Endodermal cell (in vitro differentiated cells): ENCODE data around the gene NDUFV2. TPM values are rescaled to one million over a fixed set of nuclear protein-coding genes. Genes with fewer than 3 reads are reported as not detected.

Source experiments
- DNase-seq: peaks from one replicate; pipeline ENCODE4 v3.0.0-alpha.2; 2017
- H3K27ac ChIP-seq: 2 replicates; pipeline ENCODE4 v1.5.1; 2013; ENCODE audit warnings: mild to moderate bottlenecking, low read depth, low read length, moderate library complexity
- H3K27me3 ChIP-seq: 2 replicates; pipeline ENCODE4 v1.6.1; 2013; ENCODE audit warnings: mild to moderate bottlenecking, low read length, moderate library complexity; ENCODE audit not compliant: insufficient read depth, control insufficient read depth, poor library complexity, severe bottlenecking
- H3K36me3 ChIP-seq: 2 replicates; pipeline ENCODE4 v1.7.0; 2013; ENCODE audit warnings: mild to moderate bottlenecking, low read length, moderate library complexity; ENCODE audit not compliant: control insufficient read depth, insufficient read depth
- H3K4me1 ChIP-seq: one replicate; pipeline ENCODE4 v1.7.0; 2013; ENCODE audit warnings: low read length; ENCODE audit not compliant: control insufficient read depth, insufficient read depth
- H3K4me3 ChIP-seq: 2 replicates; pipeline ENCODE4 v1.5.1; 2013; ENCODE audit warnings: mild to moderate bottlenecking, low read length, moderate library complexity
- H3K9ac ChIP-seq: 2 replicates; pipeline ENCODE4 v1.6.1; 2013; ENCODE audit warnings: mild to moderate bottlenecking, low read length, moderate library complexity; ENCODE audit not compliant: poor library complexity, severe bottlenecking; ENCODE audit errors: extremely low read depth
- H3K9me3 ChIP-seq: 2 replicates; pipeline ENCODE4 v1.6.1; 2013; ENCODE audit warnings: mild to moderate bottlenecking, low read length, moderate library complexity; ENCODE audit not compliant: control insufficient read depth
- H3K27ac Mint-ChIP-seq: 2 replicates; pipeline ENCODE4 v1.8.0; 2020; ENCODE audit warnings: mixed read lengths
- H3K27me3 Mint-ChIP-seq: 2 replicates; pipeline ENCODE4 v1.8.0; 2021; ENCODE audit warnings: mild to moderate bottlenecking, mixed read lengths; ENCODE audit not compliant: insufficient read depth
- H3K36me3 Mint-ChIP-seq: 2 replicates; pipeline ENCODE4 v1.8.0; 2020; ENCODE audit warnings: low read depth, mixed read lengths
- H3K4me1 Mint-ChIP-seq: 2 replicates; pipeline ENCODE4 v1.8.0; 2020; ENCODE audit warnings: mixed read lengths
- H3K4me3 Mint-ChIP-seq: 2 replicates; pipeline ENCODE4 v1.8.0; 2020; ENCODE audit warnings: mild to moderate bottlenecking, moderate library complexity, mixed read lengths
- H3K9me3 Mint-ChIP-seq: 2 replicates; pipeline ENCODE4 v1.8.0; 2020; ENCODE audit warnings: mild to moderate bottlenecking, mixed read lengths
- WGBS, 2 experiments: methylation state at CpG; one replicate each; pipeline versions ENCODE4 v1.1.5 to v1.1.7; 2013; ENCODE audit warnings: missing lambda C conversion rate in 2 of 2, mixed read lengths in 1 of 2; ENCODE audit not compliant: insufficient coverage in 1 of 2, insufficient read length in 1 of 2; 5-methylcytosine and 5-hydroxymethylcytosine counted together
- total RNA-seq, 2 donors: library from RNA; stranded (reverse); fragmentation: NEBNext Ultra II Directional in 1 of 2; extraction: Animal tissue kit (Norgen Biotek cat#: 25700) in 1 of 2; gene quantifications; 2 replicates in 1 of 2; 3 replicates in 1 of 2; pipeline ENCODE4 v1.2.1, GENCODE V29; 2021
- TF ChIP-seq, protein P1 (sequence below): fragments of 200-600 bp; sonication (generic); conservative IDR thresholded peaks from 2 replicates; pipeline ENCODE4 v1.5.0; 2021; ENCODE audit warnings: antibody characterized with exemption, mild to moderate bottlenecking

The NDUFV2 gene
- total RNA-seq, 2 donors from 2014 or later: 123 to 138 TPM

DNA sequence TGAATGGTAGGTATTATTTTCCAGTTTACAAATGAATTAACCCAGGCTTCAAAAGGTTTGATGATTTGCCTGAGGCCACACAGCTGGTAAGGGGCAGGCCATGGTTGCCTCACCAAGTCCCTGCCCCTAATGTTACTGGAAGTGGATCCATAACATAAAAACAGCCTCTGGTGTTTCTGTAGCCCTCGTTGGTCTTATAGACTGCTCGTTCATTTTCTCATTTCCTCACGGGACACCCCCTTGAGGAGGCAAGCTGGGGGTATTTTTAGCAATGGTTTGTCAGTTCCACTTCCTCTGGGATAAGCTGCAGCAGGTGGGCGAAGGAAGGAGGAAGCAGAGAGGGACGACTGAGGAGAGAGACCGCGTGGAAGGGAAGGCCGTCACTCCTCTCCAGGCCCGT, 32.9 kb upstream of the NDUFV2 start:
- Histone ChIP-seq H3K9me3 (no peaks in the 10 kb centered on the region), H3K36me3 (no peaks in the 10 kb centered on the region), H3K4me3 (no peak overlapping the region), H3K27me3 (no peaks in the 10 kb centered on the region), H3K27ac (no peak overlapping the region), H3K9ac (no peak overlapping the region), H3K4me1 (no peaks in the 10 kb centered on the region)
- peaks cover 2% of the 10 kb centered on the region for H3K27me3 Mint-ChIP-seq
- TF ChIP-seq, protein P1, sequence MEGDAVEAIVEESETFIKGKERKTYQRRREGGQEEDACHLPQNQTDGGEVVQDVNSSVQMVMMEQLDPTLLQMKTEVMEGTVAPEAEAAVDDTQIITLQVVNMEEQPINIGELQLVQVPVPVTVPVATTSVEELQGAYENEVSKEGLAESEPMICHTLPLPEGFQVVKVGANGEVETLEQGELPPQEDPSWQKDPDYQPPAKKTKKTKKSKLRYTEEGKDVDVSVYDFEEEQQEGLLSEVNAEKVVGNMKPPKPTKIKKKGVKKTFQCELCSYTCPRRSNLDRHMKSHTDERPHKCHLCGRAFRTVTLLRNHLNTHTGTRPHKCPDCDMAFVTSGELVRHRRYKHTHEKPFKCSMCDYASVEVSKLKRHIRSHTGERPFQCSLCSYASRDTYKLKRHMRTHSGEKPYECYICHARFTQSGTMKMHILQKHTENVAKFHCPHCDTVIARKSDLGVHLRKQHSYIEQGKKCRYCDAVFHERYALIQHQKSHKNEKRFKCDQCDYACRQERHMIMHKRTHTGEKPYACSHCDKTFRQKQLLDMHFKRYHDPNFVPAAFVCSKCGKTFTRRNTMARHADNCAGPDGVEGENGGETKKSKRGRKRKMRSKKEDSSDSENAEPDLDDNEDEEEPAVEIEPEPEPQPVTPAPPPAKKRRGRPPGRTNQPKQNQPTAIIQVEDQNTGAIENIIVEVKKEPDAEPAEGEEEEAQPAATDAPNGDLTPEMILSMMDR: no peak
- no peaks in the 10 kb centered on the region for H3K36me3 Mint-ChIP-seq
- WGBS, 2 experiments: 82 to 94% methylated on average over 6 to 9 of the region's 9 CpGs
- H3K9me3 Mint-ChIP-seq: no peaks in the 10 kb centered on the region
- no peaks in the 10 kb centered on the region for H3K4me1 Mint-ChIP-seq
- DNase-seq: no peak
- H3K4me3 Mint-ChIP-seq: no peak overlapping the region
- no peak overlapping the region for H3K27ac Mint-ChIP-seq

DNA sequence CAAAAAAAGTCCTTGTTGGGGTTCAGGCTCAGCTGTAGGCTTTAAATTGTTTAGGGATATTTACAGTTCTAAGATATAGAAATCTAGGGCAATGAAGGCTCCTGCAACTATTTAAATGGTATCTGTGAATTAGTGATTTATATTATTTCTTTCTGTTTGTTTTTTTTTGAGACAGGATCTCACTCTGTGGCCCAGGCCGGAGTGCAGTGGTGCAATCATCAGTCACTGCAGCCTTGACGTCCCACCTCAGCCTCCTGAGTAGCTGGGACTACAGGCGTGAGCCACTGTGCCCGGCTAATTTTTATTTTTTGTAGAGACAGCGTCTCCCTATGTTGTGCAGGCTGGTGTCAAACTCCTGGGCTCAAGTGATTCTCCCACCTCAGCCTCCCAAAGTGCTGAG, 32.3 kb upstream of the NDUFV2 start:
- H3K9me3 ChIP-seq: no peaks in the 10 kb centered on the region
- no peak overlapping the region for H3K4me3 ChIP-seq
- no peaks in the 10 kb centered on the region for H3K9me3 Mint-ChIP-seq

DNA sequence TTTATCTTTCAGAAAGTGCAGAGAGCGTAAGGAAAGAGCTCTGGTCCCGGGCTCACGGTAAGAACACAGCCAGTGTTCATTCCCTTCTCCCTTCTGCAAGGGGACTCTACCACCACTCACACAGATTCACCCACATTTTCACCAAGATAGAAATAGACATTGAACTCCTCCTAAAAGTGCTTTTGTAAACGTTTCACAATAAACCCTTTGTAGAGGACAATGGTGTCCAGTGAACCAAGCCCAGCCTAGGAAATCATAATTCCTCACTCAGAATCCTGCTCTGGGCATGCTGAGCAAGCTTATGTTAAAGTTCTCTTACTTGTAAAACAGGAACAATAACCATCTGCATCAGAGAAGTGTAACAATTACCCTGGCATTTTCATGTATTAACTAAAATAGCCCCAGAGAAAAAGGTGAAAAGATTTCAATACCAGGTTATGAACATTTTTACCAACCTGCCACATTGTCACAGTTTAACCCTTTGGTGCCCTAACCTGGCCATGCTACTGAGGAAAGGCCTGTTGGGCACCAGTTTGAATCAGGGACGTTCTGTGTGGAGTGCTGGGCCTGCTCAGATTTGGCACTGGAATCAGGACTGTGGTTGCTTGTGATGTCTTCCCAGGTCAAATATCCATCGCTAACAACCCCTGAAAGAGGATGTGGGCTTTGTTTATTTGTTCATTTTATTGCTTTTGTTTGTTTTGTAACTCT, 22.5 kb upstream of the NDUFV2 start:
- Mint-ChIP-seq H3K27me3 (peaks cover 6% of the 10 kb centered on the region), H3K27ac (no peak overlapping the region), H3K36me3 (no peaks in the 10 kb centered on the region), H3K4me3 (no peak overlapping the region), H3K4me1 (no peaks in the 10 kb centered on the region), H3K9me3 (no peaks in the 10 kb centered on the region)
- Histone ChIP-seq H3K27me3 (no peaks in the 10 kb centered on the region), H3K36me3 (no peaks in the 10 kb centered on the region), H3K27ac (no peak overlapping the region), H3K4me3 (no peak overlapping the region), H3K9ac (no peak overlapping the region), H3K9me3 (no peaks in the 10 kb centered on the region), H3K4me1 (no peaks in the 10 kb centered on the region)
- TF ChIP-seq, protein P1: no peak
- DNase-seq: no peak
- WGBS, 2 experiments: 83 to 85% methylated on average over 4 to 6 of the region's 6 CpGs

More for the DNA sequence above, 32.3 kb upstream of the NDUFV2 start:
- Histone ChIP-seq H3K36me3 (no peaks in the 10 kb centered on the region), H3K9ac (no peak overlapping the region), H3K4me1 (no peaks in the 10 kb centered on the region), H3K27ac (no peak overlapping the region), H3K27me3 (no peaks in the 10 kb centered on the region)
- Mint-ChIP-seq H3K27ac (no peak overlapping the region), H3K36me3 (no peaks in the 10 kb centered on the region), H3K27me3 (peaks cover 2% of the 10 kb centered on the region), H3K4me1 (no peaks in the 10 kb centered on the region), H3K4me3 (no peak overlapping the region)
- TF ChIP-seq, protein P1: no peak
- no peak for DNase-seq
- WGBS, 2 experiments: 92 to 93% methylated on average over 5 of the region's 5 CpGs
